SK-N-SH treated with all-trans-retinoic acid at 6 μM for 48 hours (cell line): Measurements from ENCODE around the gene TUT7.
A peak's percentile ranks its signal among the peaks of the same experiment; 100 is the strongest.

Experiments used
- ATAC-seq: fragments of 200-7000 bp; cut with Tn5 transposase; 3 replicates; pipeline ENCODE4 v1.9.1; 2020; ENCODE audit warnings: mild to moderate bottlenecking, moderate library complexity
- ARNTL ChIP-seq: fragments of 450-650 bp; formaldehyde crosslinking; IDR thresholded peaks from 2 replicates; pipeline ENCODE4 v1.5.0; 2020; ENCODE audit warnings: low read depth, mild to moderate bottlenecking, moderate library complexity, borderline replicate concordance
- BACH2 ChIP-seq: fragments of 250-450 bp; sonication (Bioruptor Pico); IDR thresholded peaks from 2 replicates; pipeline ENCODE4 v1.9.0; 2021; ENCODE audit warnings: mild to moderate bottlenecking, borderline replicate concordance
- CREB5 ChIP-seq: fragments of 250-450 bp; sonication (Bioruptor Pico); IDR thresholded peaks from 2 replicates; pipeline ENCODE4 v1.5.1; 2020; ENCODE audit warnings: low read depth, mild to moderate bottlenecking, moderate library complexity
- CSDC2 ChIP-seq: fragments of 250-450 bp; sonication (Bioruptor Pico); IDR thresholded peaks from 2 replicates; pipeline ENCODE4 v1.5.0; 2020; ENCODE audit warnings: mild to moderate bottlenecking, moderate library complexity
- ESRRG ChIP-seq: fragments of 250-450 bp; sonication (Bioruptor Pico); IDR thresholded peaks from 2 replicates; pipeline ENCODE4 v1.6.1; 2021; ENCODE audit warnings: mild to moderate bottlenecking
- GLIS3 ChIP-seq: fragments of 250-450 bp; sonication (Bioruptor Pico); IDR thresholded peaks from 2 replicates; pipeline ENCODE4 v1.5.0; 2020; ENCODE audit warnings: mild to moderate bottlenecking, moderate library complexity
- ISL1 ChIP-seq: fragments of 250-450 bp; sonication (Bioruptor Pico); IDR thresholded peaks from 2 replicates; pipeline ENCODE4 v2.1.2; 2022; ENCODE audit warnings: mild to moderate bottlenecking, moderate library complexity
- OSR1 ChIP-seq: fragments of 250-450 bp; sonication (Bioruptor Pico); IDR thresholded peaks from 2 replicates; pipeline ENCODE4 v1.8.0; 2022; ENCODE audit warnings: moderate library complexity, mild to moderate bottlenecking, inconsistent platforms
- PATZ1 ChIP-seq: fragments of 250-450 bp; sonication (Bioruptor Pico); IDR thresholded peaks from 2 replicates; pipeline ENCODE4 v1.8.0; 2020; ENCODE audit warnings: mild to moderate bottlenecking, moderate library complexity, borderline replicate concordance
- POU6F1 ChIP-seq: fragments of 250-450 bp; sonication (Bioruptor Pico); IDR thresholded peaks from 2 replicates; pipeline ENCODE4 v1.8.0; 2021; ENCODE audit warnings: low read depth, mild to moderate bottlenecking, moderate library complexity, borderline replicate concordance
- PPARA ChIP-seq: fragments of 250-450 bp; sonication (Bioruptor Pico); IDR thresholded peaks from 2 replicates; pipeline ENCODE4 v1.5.0; 2020; ENCODE audit warnings: mild to moderate bottlenecking, borderline replicate concordance
- RARB ChIP-seq: fragments of 250-450 bp; sonication (Bioruptor Pico); IDR thresholded peaks from 2 replicates; pipeline ENCODE4 v1.8.0; 2021; ENCODE audit warnings: mild to moderate bottlenecking, moderate library complexity
- SNAI2 ChIP-seq: fragments of 250-450 bp; sonication (Bioruptor Pico); IDR thresholded peaks from 2 replicates; pipeline ENCODE4 v1.5.0; 2020; ENCODE audit warnings: mild to moderate bottlenecking, moderate library complexity
- TCF4 ChIP-seq: fragments of 250-450 bp; sonication (Bioruptor Pico); IDR thresholded peaks from 2 replicates; pipeline ENCODE4 v1.8.0; 2021; ENCODE audit warnings: mild to moderate bottlenecking, moderate library complexity, borderline replicate concordance
- TOX ChIP-seq: fragments of 250-450 bp; sonication (Bioruptor Pico); IDR thresholded peaks from 2 replicates; pipeline ENCODE4 v1.8.0; 2021; ENCODE audit warnings: mild to moderate bottlenecking, moderate library complexity, borderline replicate concordance
- ZC3H10 ChIP-seq: fragments of 250-450 bp; sonication (Bioruptor Pico); IDR thresholded peaks from 2 replicates; pipeline ENCODE4 v1.5.1; 2021; ENCODE audit warnings: mild to moderate bottlenecking, moderate library complexity
- ZFP3 ChIP-seq: fragments of 250-450 bp; sonication (Bioruptor Pico); IDR thresholded peaks from 2 replicates; pipeline ENCODE4 v1.5.0; 2020; ENCODE audit warnings: mild to moderate bottlenecking, moderate library complexity
- ZFP30 ChIP-seq: fragments of 450-650 bp; formaldehyde crosslinking; IDR thresholded peaks from 2 replicates; pipeline ENCODE4 v1.5.0; 2022; ENCODE audit warnings: mild to moderate bottlenecking, moderate library complexity
- ZNF565 ChIP-seq: fragments of 450-650 bp; formaldehyde crosslinking; conservative IDR thresholded peaks from 2 replicates; pipeline ENCODE4 v1.5.0; 2020; ENCODE audit warnings: low read depth, mild to moderate bottlenecking, moderate library complexity
- ZNF70 ChIP-seq: fragments of 450-650 bp; formaldehyde crosslinking; IDR thresholded peaks from 2 replicates; pipeline ENCODE4 v1.5.0; 2020; ENCODE audit warnings: mild to moderate bottlenecking, moderate library complexity
- ZNF8 ChIP-seq: fragments of 450-650 bp; formaldehyde crosslinking; IDR thresholded peaks from 2 replicates; pipeline ENCODE4 v1.5.0; 2020; ENCODE audit warnings: mild to moderate bottlenecking, moderate library complexity
- TF ChIP-seq, protein P1 (sequence below): fragments of 250-450 bp; sonication (Bioruptor Pico); IDR thresholded peaks from 2 replicates; pipeline ENCODE4 v1.5.0; 2020; ENCODE audit warnings: mild to moderate bottlenecking, moderate library complexity
- TF ChIP-seq, protein P2 (sequence below): fragments of 250-450 bp; sonication (Bioruptor Pico); IDR thresholded peaks from 2 replicates; pipeline ENCODE4 v1.5.1; 2021; ENCODE audit warnings: mild to moderate bottlenecking, moderate library complexity

The TUT7 gene, protein sequence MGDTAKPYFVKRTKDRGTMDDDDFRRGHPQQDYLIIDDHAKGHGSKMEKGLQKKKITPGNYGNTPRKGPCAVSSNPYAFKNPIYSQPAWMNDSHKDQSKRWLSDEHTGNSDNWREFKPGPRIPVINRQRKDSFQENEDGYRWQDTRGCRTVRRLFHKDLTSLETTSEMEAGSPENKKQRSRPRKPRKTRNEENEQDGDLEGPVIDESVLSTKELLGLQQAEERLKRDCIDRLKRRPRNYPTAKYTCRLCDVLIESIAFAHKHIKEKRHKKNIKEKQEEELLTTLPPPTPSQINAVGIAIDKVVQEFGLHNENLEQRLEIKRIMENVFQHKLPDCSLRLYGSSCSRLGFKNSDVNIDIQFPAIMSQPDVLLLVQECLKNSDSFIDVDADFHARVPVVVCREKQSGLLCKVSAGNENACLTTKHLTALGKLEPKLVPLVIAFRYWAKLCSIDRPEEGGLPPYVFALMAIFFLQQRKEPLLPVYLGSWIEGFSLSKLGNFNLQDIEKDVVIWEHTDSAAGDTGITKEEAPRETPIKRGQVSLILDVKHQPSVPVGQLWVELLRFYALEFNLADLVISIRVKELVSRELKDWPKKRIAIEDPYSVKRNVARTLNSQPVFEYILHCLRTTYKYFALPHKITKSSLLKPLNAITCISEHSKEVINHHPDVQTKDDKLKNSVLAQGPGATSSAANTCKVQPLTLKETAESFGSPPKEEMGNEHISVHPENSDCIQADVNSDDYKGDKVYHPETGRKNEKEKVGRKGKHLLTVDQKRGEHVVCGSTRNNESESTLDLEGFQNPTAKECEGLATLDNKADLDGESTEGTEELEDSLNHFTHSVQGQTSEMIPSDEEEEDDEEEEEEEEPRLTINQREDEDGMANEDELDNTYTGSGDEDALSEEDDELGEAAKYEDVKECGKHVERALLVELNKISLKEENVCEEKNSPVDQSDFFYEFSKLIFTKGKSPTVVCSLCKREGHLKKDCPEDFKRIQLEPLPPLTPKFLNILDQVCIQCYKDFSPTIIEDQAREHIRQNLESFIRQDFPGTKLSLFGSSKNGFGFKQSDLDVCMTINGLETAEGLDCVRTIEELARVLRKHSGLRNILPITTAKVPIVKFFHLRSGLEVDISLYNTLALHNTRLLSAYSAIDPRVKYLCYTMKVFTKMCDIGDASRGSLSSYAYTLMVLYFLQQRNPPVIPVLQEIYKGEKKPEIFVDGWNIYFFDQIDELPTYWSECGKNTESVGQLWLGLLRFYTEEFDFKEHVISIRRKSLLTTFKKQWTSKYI (N-terminal part only)

DNA sequence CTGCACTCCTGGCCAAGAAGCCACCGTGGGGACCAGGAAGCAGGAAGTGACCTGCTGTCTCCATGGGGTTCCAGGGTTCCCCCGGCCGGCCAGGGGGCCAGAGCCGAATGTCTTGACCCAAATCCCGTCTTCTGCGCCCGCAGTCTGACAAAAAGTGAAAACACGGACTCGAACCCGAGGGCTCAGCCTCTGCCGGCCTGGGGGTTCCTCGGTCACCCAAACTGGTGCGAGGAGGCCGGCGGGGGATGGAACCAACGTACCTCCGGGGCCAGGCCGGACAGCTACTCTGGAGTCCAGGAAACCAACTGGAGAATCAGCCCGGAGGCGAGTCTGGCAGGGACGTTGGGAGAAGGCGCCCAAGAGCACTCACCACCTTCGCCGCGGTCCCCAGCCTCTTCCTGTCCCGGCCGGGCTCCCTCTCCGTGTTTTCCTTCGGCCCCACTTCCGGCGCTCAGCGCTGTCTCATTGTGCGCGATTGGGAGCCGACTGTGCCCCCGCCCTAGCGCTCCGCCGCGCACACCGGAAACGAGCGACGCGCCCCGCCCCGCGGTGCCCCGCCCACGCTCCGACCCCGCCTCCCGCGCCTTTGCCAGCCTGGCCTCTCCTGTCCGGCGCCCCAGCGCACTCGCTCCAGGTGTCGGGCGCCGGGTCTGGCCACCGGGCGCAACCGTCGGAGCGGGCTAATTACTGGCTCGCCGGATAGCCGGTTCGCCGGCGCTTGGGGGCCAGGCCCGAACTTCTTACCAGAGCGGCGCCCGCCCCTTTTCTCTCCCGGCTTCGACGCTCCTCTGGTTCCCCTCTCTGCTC is at the start of gene TUT7:
TSS of gene TUT7 (minus strand) at position 400 of the 807 bp plus-strand sequence. CDS start 1,211 bp downstream, outside the sequence.
- TF ChIP-seq TOX: no peak
- TF ChIP-seq ISL1: no peak
- TF ChIP-seq ZNF70 (CRISPR knock-in tag): no peak
- TF ChIP-seq ARNTL (CRISPR knock-in tag): no peak
- no peak for TF ChIP-seq ESRRG (CRISPR knock-in tag)
- no peak for TF ChIP-seq ZNF565
- TF ChIP-seq SNAI2: no peak
- no peak for TF ChIP-seq CSDC2 (CRISPR knock-in tag)
- peak; percentile 45; the same call in 1 of the 2 replicates for TF ChIP-seq PATZ1 (CRISPR knock-in tag)
- no peak for TF ChIP-seq ZC3H10
- TF ChIP-seq RARB (CRISPR knock-in tag): no peak
- peak; percentile 28; the same call in 1 of the 2 replicates for TF ChIP-seq POU6F1
- TF ChIP-seq, protein P1, sequence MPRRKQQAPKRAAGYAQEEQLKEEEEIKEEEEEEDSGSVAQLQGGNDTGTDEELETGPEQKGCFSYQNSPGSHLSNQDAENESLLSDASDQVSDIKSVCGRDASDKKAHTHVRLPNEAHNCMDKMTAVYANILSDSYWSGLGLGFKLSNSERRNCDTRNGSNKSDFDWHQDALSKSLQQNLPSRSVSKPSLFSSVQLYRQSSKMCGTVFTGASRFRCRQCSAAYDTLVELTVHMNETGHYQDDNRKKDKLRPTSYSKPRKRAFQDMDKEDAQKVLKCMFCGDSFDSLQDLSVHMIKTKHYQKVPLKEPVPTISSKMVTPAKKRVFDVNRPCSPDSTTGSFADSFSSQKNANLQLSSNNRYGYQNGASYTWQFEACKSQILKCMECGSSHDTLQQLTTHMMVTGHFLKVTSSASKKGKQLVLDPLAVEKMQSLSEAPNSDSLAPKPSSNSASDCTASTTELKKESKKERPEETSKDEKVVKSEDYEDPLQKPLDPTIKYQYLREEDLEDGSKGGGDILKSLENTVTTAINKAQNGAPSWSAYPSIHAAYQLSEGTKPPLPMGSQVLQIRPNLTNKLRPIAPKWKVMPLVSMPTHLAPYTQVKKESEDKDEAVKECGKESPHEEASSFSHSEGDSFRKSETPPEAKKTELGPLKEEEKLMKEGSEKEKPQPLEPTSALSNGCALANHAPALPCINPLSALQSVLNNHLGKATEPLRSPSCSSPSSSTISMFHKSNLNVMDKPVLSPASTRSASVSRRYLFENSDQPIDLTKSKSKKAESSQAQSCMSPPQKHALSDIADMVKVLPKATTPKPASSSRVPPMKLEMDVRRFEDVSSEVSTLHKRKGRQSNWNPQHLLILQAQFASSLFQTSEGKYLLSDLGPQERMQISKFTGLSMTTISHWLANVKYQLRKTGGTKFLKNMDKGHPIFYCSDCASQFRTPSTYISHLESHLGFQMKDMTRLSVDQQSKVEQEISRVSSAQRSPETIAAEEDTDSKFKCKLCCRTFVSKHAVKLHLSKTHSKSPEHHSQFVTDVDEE (CRISPR knock-in tag): peak; percentile 8; the same call in 1 of the 2 replicates
- TF ChIP-seq, protein P2, sequence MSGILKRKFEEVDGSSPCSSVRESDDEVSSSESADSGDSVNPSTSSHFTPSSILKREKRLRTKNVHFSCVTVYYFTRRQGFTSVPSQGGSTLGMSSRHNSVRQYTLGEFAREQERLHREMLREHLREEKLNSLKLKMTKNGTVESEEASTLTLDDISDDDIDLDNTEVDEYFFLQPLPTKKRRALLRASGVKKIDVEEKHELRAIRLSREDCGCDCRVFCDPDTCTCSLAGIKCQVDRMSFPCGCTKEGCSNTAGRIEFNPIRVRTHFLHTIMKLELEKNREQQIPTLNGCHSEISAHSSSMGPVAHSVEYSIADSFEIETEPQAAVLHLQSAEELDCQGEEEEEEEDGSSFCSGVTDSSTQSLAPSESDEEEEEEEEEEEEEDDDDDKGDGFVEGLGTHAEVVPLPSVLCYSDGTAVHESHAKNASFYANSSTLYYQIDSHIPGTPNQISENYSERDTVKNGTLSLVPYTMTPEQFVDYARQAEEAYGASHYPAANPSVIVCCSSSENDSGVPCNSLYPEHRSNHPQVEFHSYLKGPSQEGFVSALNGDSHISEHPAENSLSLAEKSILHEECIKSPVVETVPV (CRISPR knock-in tag): no peak
- TF ChIP-seq BACH2 (CRISPR knock-in tag): no peak
- TF ChIP-seq GLIS3 (CRISPR knock-in tag): no peak
- TF ChIP-seq CREB5 (CRISPR knock-in tag): no peak
- TF ChIP-seq ZFP30 (CRISPR knock-in tag): no peak
- TF ChIP-seq OSR1: no peak
- TF ChIP-seq ZFP3 (CRISPR knock-in tag): peak; percentile 62
- no peak for TF ChIP-seq PPARA (CRISPR knock-in tag)
- TF ChIP-seq TCF4: no peak
- no peak for TF ChIP-seq ZNF8
- peak; percentile 94 for ATAC-seq
